Measurements from ENCODE around the gene PCDHGC5.

Gene PCDHGC5

DNA sequence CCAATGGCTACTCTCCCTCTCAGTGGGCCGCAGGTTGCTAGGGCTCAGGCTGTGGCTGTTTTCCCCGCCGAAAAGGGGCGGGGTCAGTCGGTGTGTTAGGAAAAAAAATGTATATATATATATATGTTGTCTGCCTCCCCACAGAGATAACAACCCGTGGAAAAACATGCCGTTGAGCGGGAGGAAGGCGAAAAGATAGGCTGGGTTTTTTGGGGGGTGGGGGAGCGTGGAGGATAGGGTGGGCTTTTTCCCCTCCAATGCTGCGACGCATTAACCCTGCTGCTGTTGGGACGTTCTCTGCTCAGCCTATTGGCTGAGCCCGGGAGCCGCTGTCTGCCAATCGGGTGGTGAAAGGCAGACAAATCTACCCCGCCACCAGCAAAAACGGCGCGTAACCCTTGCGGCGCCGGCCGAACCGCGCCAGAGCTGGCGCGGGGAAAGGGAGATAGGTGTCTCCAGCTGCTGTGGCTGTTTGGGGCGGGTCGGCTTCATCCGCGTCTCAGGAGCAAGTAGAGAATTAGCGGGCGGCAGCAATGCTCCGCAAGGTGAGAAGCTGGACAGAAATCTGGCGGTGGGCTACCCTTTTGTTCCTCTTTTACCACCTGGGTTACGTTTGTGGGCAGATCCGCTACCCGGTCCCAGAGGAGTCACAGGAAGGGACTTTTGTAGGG, 4.1 kb upstream of the PCDHGC5 start, which contains the start of gene PCDHGC4:
TSS of gene PCDHGC4 (plus strand) at position 390 of the 671 bp plus-strand sequence. CDS start at position 534, 144 bp downstream.
- H3K4me3 Mint-ChIP-seq, result peak within 1 kb of the TSS; percentile 41
- no peak within 1 kb of the TSS for H3K27ac Mint-ChIP-seq
- DNase-seq (ENCODE audit: low spot score in 2 of 2) (no peak), ATAC-seq (no peak)
- no peaks in the 10 kb centered on the region for H3K9me3 Mint-ChIP-seq
- no peaks in the 10 kb centered on the region for H3K36me3 Mint-ChIP-seq
- peaks cover 13% of the 10 kb centered on the region for H3K4me1 Mint-ChIP-seq

DNA sequence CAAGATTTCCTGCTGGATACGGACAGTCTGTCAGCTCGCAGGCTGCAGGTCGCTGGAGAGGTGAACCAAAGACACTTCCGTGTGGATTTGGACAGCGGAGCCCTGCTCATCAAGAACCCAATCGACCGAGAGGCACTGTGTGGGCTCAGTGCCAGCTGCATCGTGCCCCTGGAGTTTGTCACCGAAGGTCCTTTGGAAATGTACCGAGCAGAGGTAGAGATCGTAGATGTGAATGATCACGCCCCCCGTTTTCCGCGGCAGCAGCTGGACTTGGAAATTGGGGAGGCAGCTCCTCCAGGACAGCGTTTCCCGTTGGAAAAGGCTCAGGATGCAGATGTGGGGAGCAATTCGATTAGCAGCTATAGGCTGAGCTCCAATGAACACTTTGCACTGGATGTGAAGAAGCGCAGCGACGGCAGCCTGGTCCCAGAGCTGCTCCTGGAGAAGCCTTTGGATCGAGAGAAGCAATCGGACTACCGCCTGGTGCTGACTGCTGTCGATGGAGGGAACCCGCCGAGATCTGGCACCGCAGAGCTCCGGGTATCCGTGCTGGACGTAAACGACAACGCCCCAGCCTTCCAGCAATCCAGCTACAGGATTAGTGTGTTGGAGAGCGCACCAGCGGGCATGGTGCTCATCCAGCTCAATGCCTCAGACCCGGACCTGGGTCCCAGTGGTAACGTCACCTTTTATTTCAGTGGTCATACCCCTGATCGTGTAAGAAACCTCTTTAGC, 3.4 kb upstream of the PCDHGC5 start:
- H3K4me3 Mint-ChIP-seq, result peak overlapping the region; percentile 41
- peaks cover 13% of the 10 kb centered on the region for H3K4me1 Mint-ChIP-seq
- no peak overlapping the region for H3K27ac Mint-ChIP-seq
- H3K36me3 Mint-ChIP-seq, result no peaks in the 10 kb centered on the region
- DNase-seq (ENCODE audit: low spot score in 2 of 2), result no peak
- no peak for ATAC-seq
- no peaks in the 10 kb centered on the region for H3K9me3 Mint-ChIP-seq

DNA sequence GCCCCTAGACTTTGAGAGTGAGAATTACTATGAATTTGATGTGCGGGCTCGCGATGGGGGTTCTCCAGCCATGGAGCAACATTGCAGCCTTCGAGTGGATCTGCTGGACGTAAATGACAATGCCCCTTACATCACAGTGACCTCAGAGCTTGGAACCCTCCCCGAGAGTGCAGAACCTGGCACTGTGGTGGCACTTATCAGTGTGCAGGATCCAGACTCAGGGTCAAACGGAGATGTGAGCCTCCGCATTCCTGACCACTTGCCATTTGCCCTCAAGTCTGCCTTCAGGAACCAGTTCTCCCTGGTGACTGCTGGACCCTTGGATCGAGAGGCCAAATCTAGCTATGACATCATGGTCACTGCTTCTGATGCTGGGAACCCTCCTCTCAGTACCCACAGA, 2.8 kb upstream of the PCDHGC5 start:
- Mint-ChIP-seq H3K9me3 (no peaks in the 10 kb centered on the region), H3K36me3 (no peaks in the 10 kb centered on the region), H3K4me3 (no peak overlapping the region), H3K4me1 (peaks cover 17% of the 10 kb centered on the region), H3K27ac (no peak overlapping the region)
- no peak for ATAC-seq
- no peak for DNase-seq (ENCODE audit: low spot score in 2 of 2)

GRCh38 chr5:141487131-141487530, 1.8 kb upstream of the PCDHGC5 start:
- no peaks in the 10 kb centered on the region for H3K9me3 Mint-ChIP-seq
- no peak overlapping the region for H3K27ac Mint-ChIP-seq
- H3K4me3 Mint-ChIP-seq, result no peak overlapping the region
- H3K36me3 Mint-ChIP-seq, result no peaks in the 10 kb centered on the region
- ATAC-seq (no peak), DNase-seq (ENCODE audit: low spot score in 2 of 2) (no peak)
- peaks cover 20% of the 10 kb centered on the region for H3K4me1 Mint-ChIP-seq

DNA sequence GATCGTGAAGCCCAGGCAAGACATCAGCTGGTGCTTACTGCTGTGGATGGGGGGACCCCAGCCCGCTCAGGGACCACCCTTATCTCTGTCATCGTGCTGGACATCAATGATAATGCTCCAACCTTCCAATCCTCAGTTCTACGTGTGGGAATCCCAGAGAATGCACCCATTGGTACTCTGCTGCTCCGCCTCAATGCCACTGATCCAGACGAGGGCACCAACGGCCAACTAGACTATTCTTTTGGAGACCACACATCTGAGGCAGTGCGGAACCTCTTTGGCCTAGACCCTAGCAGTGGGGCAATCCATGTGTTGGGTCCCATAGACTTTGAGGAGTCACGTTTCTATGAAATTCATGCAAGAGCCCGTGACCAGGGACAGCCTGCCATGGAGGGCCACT, 960 bp downstream of the PCDHGC5 start:
- Mint-ChIP-seq H3K4me3 (no peak overlapping the region), H3K27ac (no peak overlapping the region), H3K9me3 (no peaks in the 10 kb centered on the region), H3K4me1 (peaks cover 30% of the 10 kb centered on the region), H3K36me3 (no peaks in the 10 kb centered on the region)
- ATAC-seq (no peak), DNase-seq (ENCODE audit: low spot score in 2 of 2) (no peak)

DNA sequence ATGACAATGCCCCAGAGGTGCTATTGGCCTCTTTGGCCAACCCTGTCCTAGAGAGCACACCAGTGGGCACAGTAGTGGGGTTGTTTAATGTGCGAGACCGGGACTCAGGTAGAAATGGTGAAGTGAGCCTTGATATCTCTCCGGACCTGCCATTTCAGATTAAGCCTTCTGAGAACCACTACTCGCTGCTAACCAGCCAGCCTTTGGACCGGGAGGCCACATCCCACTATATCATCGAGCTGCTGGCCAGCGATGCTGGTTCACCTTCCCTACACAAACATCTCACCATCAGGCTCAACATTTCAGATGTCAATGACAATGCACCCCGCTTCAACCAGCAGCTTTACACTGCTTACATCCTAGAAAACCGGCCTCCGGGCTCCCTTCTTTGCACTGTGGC, 1.4 kb downstream of the PCDHGC5 start:
- Mint-ChIP-seq H3K36me3 (no peaks in the 10 kb centered on the region), H3K4me3 (no peak overlapping the region), H3K4me1 (peaks cover 29% of the 10 kb centered on the region), H3K27ac (no peak overlapping the region), H3K9me3 (no peaks in the 10 kb centered on the region)
- DNase-seq (ENCODE audit: low spot score in 2 of 2) (no peak), ATAC-seq (no peak)

- Mint-ChIP-seq H3K9me3 (no peaks in the 10 kb centered on the region), H3K4me3 (no peak overlapping the region), H3K4me1 (peaks cover 32% of the 10 kb centered on the region), H3K36me3 (no peaks in the 10 kb centered on the region), H3K27ac (no peak overlapping the region)
- ATAC-seq (no peak), DNase-seq (ENCODE audit: low spot score in 2 of 2) (no peak)
These were observed 1.9 kb downstream of the PCDHGC5 start for GRCh38 chr5:141490771-141491170.

DNA sequence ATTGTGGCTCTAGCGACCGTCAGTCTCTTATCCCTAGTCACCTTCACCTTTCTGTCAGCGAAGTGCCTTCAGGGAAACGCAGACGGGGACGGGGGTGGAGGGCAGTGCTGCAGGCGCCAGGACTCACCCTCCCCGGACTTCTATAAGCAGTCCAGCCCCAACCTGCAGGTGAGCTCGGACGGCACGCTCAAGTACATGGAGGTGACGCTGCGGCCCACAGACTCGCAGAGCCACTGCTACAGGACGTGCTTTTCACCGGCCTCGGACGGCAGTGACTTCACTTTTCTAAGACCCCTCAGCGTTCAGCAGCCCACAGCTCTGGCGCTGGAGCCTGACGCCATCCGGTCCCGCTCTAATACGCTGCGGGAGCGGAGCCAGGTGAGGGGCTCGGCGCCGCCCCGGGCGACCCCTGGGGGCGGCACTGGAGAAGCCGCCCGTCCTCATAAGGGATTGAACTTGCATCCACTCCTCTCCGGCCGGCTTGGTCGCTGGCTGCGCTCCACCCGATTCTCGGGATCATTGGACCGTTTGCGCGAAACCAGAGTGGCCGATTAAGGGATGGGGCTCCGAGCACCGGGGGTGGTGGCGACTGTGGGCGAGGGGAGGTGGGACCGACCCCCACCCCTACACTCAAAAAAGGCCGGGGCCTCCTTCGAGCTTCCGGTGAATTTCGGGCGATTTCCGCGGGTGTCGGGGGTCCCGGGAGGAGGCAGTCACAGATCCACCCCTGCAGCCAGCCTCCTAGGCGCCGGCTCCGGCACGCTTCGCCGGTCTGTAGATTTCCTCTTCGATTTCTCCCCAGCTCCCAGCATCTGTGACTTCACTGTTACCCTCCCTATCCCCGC, 2.7 kb downstream of the PCDHGC5 start:
- H3K4me3 Mint-ChIP-seq, result peak overlapping the region; percentile 67
- H3K4me1 Mint-ChIP-seq, result peaks cover 31% of the 10 kb centered on the region
- H3K27ac Mint-ChIP-seq, result no peak overlapping the region

DNA sequence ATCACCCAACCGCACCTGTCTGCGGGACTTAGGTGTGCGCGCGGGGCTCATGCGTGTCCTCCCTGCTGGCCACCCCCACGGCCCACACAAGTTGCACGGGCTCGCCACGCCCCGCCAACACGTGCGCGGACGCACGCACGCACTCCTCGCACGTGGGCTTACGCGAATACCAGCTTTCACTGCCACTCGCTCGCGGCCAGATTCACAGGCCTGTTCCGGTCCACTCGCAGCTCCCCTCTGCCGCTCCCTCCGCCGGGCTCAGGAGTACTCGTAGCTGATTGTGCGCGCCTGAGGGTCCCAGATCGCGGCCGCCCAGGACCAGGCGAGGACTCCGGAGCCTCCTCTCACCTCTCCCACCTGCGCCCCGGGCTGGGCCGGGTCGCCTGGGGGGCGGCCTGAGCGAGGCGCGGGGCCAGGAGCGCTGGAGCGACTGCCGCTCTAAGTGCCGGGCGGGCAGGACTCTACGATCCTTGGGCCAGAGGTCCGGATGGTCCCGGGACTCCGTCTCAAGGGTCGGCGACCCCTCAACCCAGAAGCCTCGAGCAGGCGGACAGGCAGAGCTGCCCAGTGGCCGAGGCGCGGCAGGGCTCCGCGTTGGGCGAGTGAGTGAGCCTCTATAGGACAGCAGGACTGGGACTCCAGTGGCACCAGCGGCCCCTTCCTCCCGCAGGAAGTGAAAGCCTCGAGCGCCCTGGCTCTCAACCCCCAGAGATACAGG, 3.4 kb downstream of the PCDHGC5 start:
- DNase-seq (ENCODE audit: low spot score in 2 of 2), result no peak
- Mint-ChIP-seq H3K4me3 (peak overlapping the region; percentile 67), H3K4me1 (peaks cover 30% of the 10 kb centered on the region), H3K27ac (no peak overlapping the region), H3K9me3 (no peaks in the 10 kb centered on the region), H3K36me3 (no peaks in the 10 kb centered on the region)
- ATAC-seq, result peak; percentile 38

More for the DNA sequence above, 2.7 kb downstream of the PCDHGC5 start:
- Mint-ChIP-seq H3K9me3 (no peaks in the 10 kb centered on the region), H3K36me3 (no peaks in the 10 kb centered on the region)
- ATAC-seq (no peak), DNase-seq (ENCODE audit: low spot score in 2 of 2) (no peak)

GRCh38 chr5:141493500-141494422, 4.9 kb downstream of the PCDHGC5 start:
- Mint-ChIP-seq H3K36me3 (no peaks in the 10 kb centered on the region), H3K9me3 (no peaks in the 10 kb centered on the region), H3K4me1 (peaks cover 30% of the 10 kb centered on the region), H3K27ac (no peak overlapping the region), H3K4me3 (no peak overlapping the region)
- no peak for DNase-seq (ENCODE audit: low spot score in 2 of 2)
- no peak for ATAC-seq

DNA sequence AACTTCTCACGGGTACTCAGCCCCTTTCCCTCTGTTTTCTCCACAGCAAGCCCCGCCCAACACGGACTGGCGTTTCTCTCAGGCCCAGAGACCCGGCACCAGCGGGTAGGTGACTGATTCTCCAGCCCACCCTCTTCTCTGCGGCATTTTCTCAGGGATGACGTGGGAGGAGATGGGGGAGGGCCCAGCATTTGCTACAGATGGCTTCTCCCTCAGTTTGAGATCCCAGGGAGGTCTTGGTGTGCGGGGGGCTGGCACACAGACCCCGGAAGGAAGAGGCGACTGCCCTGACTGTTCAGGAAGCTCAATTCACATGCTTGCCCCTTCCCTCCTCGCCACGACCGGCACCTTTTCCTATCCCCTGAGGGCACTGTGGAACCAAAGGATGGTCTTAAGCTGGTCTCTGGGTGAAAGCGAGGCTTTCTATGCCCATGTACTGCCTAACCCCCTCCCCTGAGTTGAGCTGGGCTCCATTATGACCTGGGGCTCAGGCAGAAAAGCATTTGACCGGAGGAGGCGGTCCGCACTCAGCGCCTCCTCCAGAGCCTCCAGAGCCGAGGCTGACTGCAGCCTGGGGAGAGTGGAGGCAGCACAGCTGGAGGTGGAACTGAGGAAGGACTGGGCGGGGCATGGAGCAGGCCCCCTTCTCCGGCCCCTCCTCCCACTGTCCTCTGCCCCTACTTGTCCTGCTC, 6.0 kb downstream of the PCDHGC5 start:
- H3K9me3 Mint-ChIP-seq, result no peaks in the 10 kb centered on the region

GRCh38 chr5:141495453-141495811, 6.6 kb downstream of the PCDHGC5 start:
- H3K36me3 Mint-ChIP-seq, result no peaks in the 10 kb centered on the region
- peaks cover 30% of the 10 kb centered on the region for H3K4me1 Mint-ChIP-seq
- peak overlapping the region; percentile 31 for H3K4me3 Mint-ChIP-seq
- H3K9me3 Mint-ChIP-seq, result no peaks in the 10 kb centered on the region
- H3K27ac Mint-ChIP-seq, result no peak overlapping the region
- ATAC-seq (no peak), DNase-seq (ENCODE audit: low spot score in 2 of 2) (no peak)

More for the DNA sequence above, 6.0 kb downstream of the PCDHGC5 start:
- Mint-ChIP-seq H3K27ac (no peak overlapping the region), H3K4me3 (peak overlapping the region; percentile 31), H3K36me3 (no peaks in the 10 kb centered on the region), H3K4me1 (peaks cover 30% of the 10 kb centered on the region)
- peak; percentile 46 for ATAC-seq
- no peak for DNase-seq (ENCODE audit: low spot score in 2 of 2)

GRCh38 chr5:141496038-141496437, 7.2 kb downstream of the PCDHGC5 start:
- DNase-seq (ENCODE audit: low spot score in 2 of 2) (no peak), ATAC-seq (no peak)
- Mint-ChIP-seq H3K4me3 (no peak overlapping the region), H3K36me3 (no peaks in the 10 kb centered on the region), H3K9me3 (no peaks in the 10 kb centered on the region), H3K27ac (no peak overlapping the region), H3K4me1 (peaks cover 27% of the 10 kb centered on the region)

- Mint-ChIP-seq H3K4me3 (no peak overlapping the region), H3K4me1 (no peaks in the 10 kb centered on the region), H3K9me3 (no peaks in the 10 kb centered on the region), H3K36me3 (no peaks in the 10 kb centered on the region), H3K27ac (no peak overlapping the region)
- ATAC-seq, result no peak
- DNase-seq (ENCODE audit: low spot score in 2 of 2), result no peak
These were observed 12.9 kb downstream of the PCDHGC5 start for GRCh38 chr5:141501761-141502160.
